PC-9 (cell line): ENCODE data around the gene SLC26A11. TPM values are rescaled to one million over a fixed set of nuclear protein-coding genes. Genes with fewer than 3 reads are reported as not detected.

Source experiments
- BruUV-seq: library from RNA; stranded (reverse); fragments of 400-500 nt; replicated peaks from 2 replicates; lab custom pipeline; 2021; lab: Mats Ljungman, UMichigan
- CTCF ChIA-PET: fragments of 300-600 bp; sonication (Branson Sonifier 250); formaldehyde crosslinking; loops from one replicate; lab custom pipeline; 2022; ENCODE audit warnings: antibody characterized with exemption; lab: Charles Lee
- POLR2A ChIA-PET: fragments of 300-600 bp; sonication (Branson Sonifier 250); formaldehyde crosslinking; loops from one replicate; lab custom pipeline; 2022; ENCODE audit warnings: antibody characterized with exemption; ENCODE audit not compliant: unreplicated experiment; lab: Charles Lee
- DNase-seq, 2 experiments: peaks; one replicate each; pipeline versions ENCODE4 v3.0.0 to v3.0.0-alpha.2; 2015 to 2022; ENCODE audit warnings: mixed read lengths in 1 of 2
- H2AFZ ChIP-seq: fragments of 200-600 bp; sonication (generic); 2 replicates; pipeline ENCODE4 v1.8.1; 2017; ENCODE audit warnings: antibody characterized with exemption
- H3F3A ChIP-seq: fragments of 200-600 bp; sonication (generic); 2 replicates; pipeline ENCODE4 v1.8.1; 2017; ENCODE audit warnings: antibody characterized with exemption, mild to moderate bottlenecking, low read depth; ENCODE audit not compliant: insufficient read depth
- H3K27ac ChIP-seq: fragments of 200-600 bp; sonication (generic); 2 replicates; pipeline ENCODE4 v1.6.1; 2016; ENCODE audit warnings: mixed run types
- H3K27me3 ChIP-seq: fragments of 200-600 bp; sonication (generic); 2 replicates; pipeline ENCODE4 v1.6.1; 2016; ENCODE audit warnings: low read depth, mixed run types; ENCODE audit not compliant: insufficient read depth
- H3K36me3 ChIP-seq: fragments of 200-600 bp; sonication (generic); 2 replicates; pipeline ENCODE4 v1.6.1; 2016; ENCODE audit warnings: low read depth, mixed run types
- H3K4me1 ChIP-seq: fragments of 200-600 bp; sonication (generic); replicated peaks from 2 replicates; pipeline ENCODE4 v1.6.1; 2016; ENCODE audit warnings: mixed run types; ENCODE audit not compliant: insufficient read depth
- H3K4me2 ChIP-seq: fragments of 200-600 bp; sonication (generic); 2 replicates; pipeline ENCODE4 v1.6.1; 2017; ENCODE audit warnings: mixed run types
- H3K4me3 ChIP-seq: fragments of 200-600 bp; sonication (generic); 2 replicates; pipeline ENCODE4 v1.6.1; 2016; ENCODE audit warnings: mixed run types
- H3K79me2 ChIP-seq: fragments of 200-600 bp; sonication (generic); 2 replicates; pipeline ENCODE4 v1.6.1; 2017; ENCODE audit warnings: low read depth, mixed run types
- H3K9me2 ChIP-seq: fragments of 200-600 bp; sonication (generic); 2 replicates; pipeline ENCODE4 v1.8.1; 2017; ENCODE audit warnings: mild to moderate bottlenecking; ENCODE audit not compliant: insufficient read depth
- H3K9me3 ChIP-seq: fragments of 200-600 bp; sonication (generic); 2 replicates; pipeline ENCODE4 v1.8.1; 2016; ENCODE audit warnings: low read depth; ENCODE audit not compliant: insufficient read depth
- H4K20me1 ChIP-seq: fragments of 200-600 bp; sonication (generic); 2 replicates; pipeline ENCODE4 v1.8.1; 2017; ENCODE audit not compliant: insufficient read depth
- CTCF ChIP-seq: fragments of 200-600 bp; sonication (generic); conservative IDR thresholded peaks from 2 replicates; pipeline ENCODE4 v1.6.1; 2017; ENCODE audit warnings: mixed run types, antibody characterized with exemption, mild to moderate bottlenecking, moderate library complexity
- EZH2 ChIP-seq: fragments of 200-600 bp; sonication (generic); IDR thresholded peaks from 2 replicates; pipeline ENCODE4 v1.8.0; 2017; ENCODE audit warnings: antibody characterized with exemption, low read depth
- intact Hi-C: fragments of 100-400 bp; cut with micrococcal nuclease; formaldehyde crosslinking; loops from one replicate; pipeline ENCODE4 v1.10.0; 2022; ENCODE audit not compliant: unreplicated experiment
- total RNA-seq: library from RNA; stranded (reverse); gene quantifications from 2 replicates; pipeline ENCODE4 v1.2.3, GENCODE V29; 2021

The SLC26A11 gene
- total RNA-seq, 1 experiment from 2014 or later = 12.4 TPM

GRCh38 chr17:80189611-80190010 is 30.6 kb upstream of the SLC26A11 start:
- intact Hi-C loops = no loop called here
- BruUV-seq = no TSS peak
- Histone ChIP-seq H2AFZ (no peak overlapping the region), H3K4me1 (no peaks in the 10 kb centered on the region), H4K20me1 (no peaks in the 10 kb centered on the region), H3K36me3 (no peaks in the 10 kb centered on the region), H3K27me3 (no peaks in the 10 kb centered on the region), H3K27ac (no peak overlapping the region), H3F3A (no peaks in the 10 kb centered on the region), H3K9me3 (no peaks in the 10 kb centered on the region), H3K79me2 (no peaks in the 10 kb centered on the region), H3K9me2 (no peaks in the 10 kb centered on the region), H3K4me2 (no peak overlapping the region), H3K4me3 (no peak overlapping the region)
- no peak for DNase-seq
- ChIA-PET POLR2A (no interaction called here), CTCF (no interaction called here)
- TF ChIP-seq EZH2 (no peak), CTCF (no peak)

- CTCF ChIA-PET = no interaction called here
- Histone ChIP-seq H3K9me2 (no peaks in the 10 kb centered on the region), H3K4me2 (no peak overlapping the region), H3K36me3 (no peaks in the 10 kb centered on the region), H3F3A (no peaks in the 10 kb centered on the region), H3K9me3 (no peaks in the 10 kb centered on the region), H3K27me3 (no peaks in the 10 kb centered on the region), H3K4me1 (no peaks in the 10 kb centered on the region), H3K27ac (no peak overlapping the region), H4K20me1 (no peaks in the 10 kb centered on the region), H3K79me2 (no peaks in the 10 kb centered on the region), H3K4me3 (no peak overlapping the region), H2AFZ (no peak overlapping the region)
- TF ChIP-seq EZH2 = no peak
- no peak for TF ChIP-seq CTCF
- POLR2A ChIA-PET = no interaction called here
- no TSS peak for BruUV-seq
- intact Hi-C loops = no loop called here
- DNase-seq = no peak
Observed at GRCh38 chr17:80190716-80191115, 29.5 kb upstream of the SLC26A11 start.

GRCh38 chr17:80191192-80191591 is 29.0 kb upstream of the SLC26A11 start:
- H3K9me3 ChIP-seq = no peaks in the 10 kb centered on the region
- H3K27me3 ChIP-seq = no peaks in the 10 kb centered on the region
- TF ChIP-seq CTCF = no peak
- TF ChIP-seq EZH2 = no peak
- no peak overlapping the region for H3K4me3 ChIP-seq
- no peak overlapping the region for H3K4me2 ChIP-seq
- intact Hi-C loops = no loop called here
- no peaks in the 10 kb centered on the region for H3K9me2 ChIP-seq
- CTCF ChIA-PET = no interaction called here
- no peak overlapping the region for H2AFZ ChIP-seq
- H3F3A ChIP-seq = no peaks in the 10 kb centered on the region
- no peak overlapping the region for H3K27ac ChIP-seq
- no peaks in the 10 kb centered on the region for H3K79me2 ChIP-seq
- H4K20me1 ChIP-seq = no peaks in the 10 kb centered on the region
- DNase-seq = no peak
- BruUV-seq = no TSS peak
- H3K4me1 ChIP-seq = no peaks in the 10 kb centered on the region
- no peaks in the 10 kb centered on the region for H3K36me3 ChIP-seq
- POLR2A ChIA-PET = no interaction called here
